WTC11 (cell line): ENCODE measurements around the gene B3GNT9. TPM values are rescaled to one million over a fixed set of nuclear protein-coding genes. Genes with fewer than 3 reads are reported as not detected.
A peak's percentile ranks its signal among the peaks of the same experiment; 100 is the strongest.

ENCODE experiments used
- ATAC-seq: fragments of 200-7000 bp; cut with Tn5 transposase; 2 replicates; pipeline ENCODE4 v1.10.0; 2021; ENCODE audit warnings: mild to moderate bottlenecking, moderate library complexity
- CTCF ChIA-PET: fragments of 300-600 bp; sonication (Branson Sonifier 250); formaldehyde crosslinking; loops from one replicate; lab custom pipeline; 2021; ENCODE audit warnings: antibody characterized with exemption; lab: Charles Lee
- POLR2A ChIA-PET: fragments of 350-600 bp; sonication (Branson Sonifier 250); formaldehyde crosslinking; loops from one replicate; lab custom pipeline; 2021; ENCODE audit warnings: antibody characterized with exemption; lab: Charles Lee
- DNase-seq: peaks from one replicate; pipeline ENCODE4 v3.0.0; 2021; ENCODE audit warnings: low spot score
- H3K27ac Mint-ChIP-seq: 2 replicates; pipeline ENCODE4 v1.8.0; 2021; ENCODE audit warnings: mixed read lengths
- H3K27me3 Mint-ChIP-seq: 2 replicates; pipeline ENCODE4 v1.8.0; 2021; ENCODE audit warnings: low read depth, mild to moderate bottlenecking, moderate library complexity, mixed read lengths
- H3K36me3 Mint-ChIP-seq: 2 replicates; pipeline ENCODE4 v1.8.0; 2021; ENCODE audit warnings: mixed read lengths
- H3K4me1 Mint-ChIP-seq: 2 replicates; pipeline ENCODE4 v1.8.0; 2022; ENCODE audit warnings: mixed read lengths
- H3K4me3 Mint-ChIP-seq: 2 replicates; pipeline ENCODE4 v1.8.0; 2021; ENCODE audit warnings: mild to moderate bottlenecking, moderate library complexity, mixed read lengths
- H3K9me3 Mint-ChIP-seq: 2 replicates; pipeline ENCODE4 v1.8.0; 2021; ENCODE audit warnings: mixed read lengths
- ATF1 ChIP-seq: sonication (generic); formaldehyde crosslinking; IDR thresholded peaks from 2 replicates; pipeline ENCODE4 v1.8.1; 2023; ENCODE audit warnings: mild to moderate bottlenecking, moderate library complexity, missing genetic modification reagents
- CBFB ChIP-seq: sonication (generic); formaldehyde crosslinking; IDR thresholded peaks from 2 replicates; pipeline ENCODE4 v1.8.1; 2022; ENCODE audit warnings: mild to moderate bottlenecking, low read depth, missing genetic modification reagents
- CDX4 ChIP-seq: fragments of 250-450 bp; sonication (Bioruptor Pico); IDR thresholded peaks from 2 replicates; pipeline ENCODE4 v1.9.0; 2021; ENCODE audit warnings: moderate library complexity, mild to moderate bottlenecking, inconsistent platforms, borderline replicate concordance
- E2F5 ChIP-seq: sonication (generic); formaldehyde crosslinking; IDR thresholded peaks from 2 replicates; pipeline ENCODE4 v1.8.1; 2022; ENCODE audit warnings: mild to moderate bottlenecking, moderate library complexity, missing genetic modification reagents
- ERG ChIP-seq: fragments of 250-450 bp; sonication (Bioruptor Pico); IDR thresholded peaks from 2 replicates; pipeline ENCODE4 v1.8.0; 2021; ENCODE audit warnings: mild to moderate bottlenecking
- FOXK1 ChIP-seq: sonication (generic); formaldehyde crosslinking; IDR thresholded peaks from 2 replicates; pipeline ENCODE4 v1.8.0; 2022; ENCODE audit warnings: mild to moderate bottlenecking, moderate library complexity, missing genetic modification reagents
- FOXP1 ChIP-seq: sonication (generic); formaldehyde crosslinking; IDR thresholded peaks from 2 replicates; pipeline ENCODE4 v1.8.0; 2022; ENCODE audit warnings: missing genetic modification reagents, mild to moderate bottlenecking, moderate library complexity, borderline replicate concordance
- HMGA2 ChIP-seq: fragments of 250-450 bp; sonication (Bioruptor Pico); IDR thresholded peaks from 2 replicates; pipeline ENCODE4 v1.4.0; 2021; ENCODE audit warnings: mild to moderate bottlenecking, moderate library complexity
- JAZF1 ChIP-seq: fragments of 250-450 bp; sonication (Bioruptor Pico); IDR thresholded peaks from 2 replicates; pipeline ENCODE4 v1.9.0; 2021; ENCODE audit warnings: moderate library complexity, mild to moderate bottlenecking, inconsistent platforms
- JUN ChIP-seq: sonication (generic); formaldehyde crosslinking; IDR thresholded peaks from 2 replicates; pipeline ENCODE4 v1.8.0; 2023; ENCODE audit warnings: mild to moderate bottlenecking, missing genetic modification reagents
- MAX ChIP-seq: sonication (generic); formaldehyde crosslinking; IDR thresholded peaks from 2 replicates; pipeline ENCODE4 v1.8.0; 2022; ENCODE audit warnings: mild to moderate bottlenecking, missing genetic modification reagents
- MLX ChIP-seq: sonication (generic); formaldehyde crosslinking; IDR thresholded peaks from 2 replicates; pipeline ENCODE4 v1.8.1; 2023; ENCODE audit warnings: mild to moderate bottlenecking, missing genetic modification reagents, moderate library complexity
- MYBL2 ChIP-seq: sonication (generic); formaldehyde crosslinking; IDR thresholded peaks from 2 replicates; pipeline ENCODE4 v1.8.1; 2023; ENCODE audit warnings: mild to moderate bottlenecking, moderate library complexity, missing genetic modification reagents
- NFE2L1 ChIP-seq: sonication (generic); formaldehyde crosslinking; IDR thresholded peaks from 2 replicates; pipeline ENCODE4 v1.8.1; 2023; ENCODE audit warnings: missing genetic modification reagents
- OVOL2 ChIP-seq: fragments of 250-450 bp; sonication (Bioruptor Pico); IDR thresholded peaks from 2 replicates; pipeline ENCODE4 v1.9.0; 2021; ENCODE audit warnings: mild to moderate bottlenecking, borderline replicate concordance
- PRRX2 ChIP-seq: fragments of 250-450 bp; sonication (Bioruptor Pico); IDR thresholded peaks from 2 replicates; pipeline ENCODE4 v1.8.0; 2021; ENCODE audit warnings: mild to moderate bottlenecking
- RELA ChIP-seq: sonication (generic); formaldehyde crosslinking; IDR thresholded peaks from 2 replicates; pipeline ENCODE4 v1.8.1; 2022; ENCODE audit warnings: missing genetic modification reagents, mild to moderate bottlenecking, borderline replicate concordance
- SP1 ChIP-seq: sonication (generic); formaldehyde crosslinking; conservative IDR thresholded peaks from 2 replicates; pipeline ENCODE4 v1.8.1; 2022; ENCODE audit warnings: missing genetic modification reagents
- TCF7 ChIP-seq: sonication (generic); formaldehyde crosslinking; IDR thresholded peaks from 2 replicates; pipeline ENCODE4 v1.8.0; 2022; ENCODE audit warnings: mild to moderate bottlenecking, low read depth, missing genetic modification reagents, moderate library complexity
- TEAD1 ChIP-seq: sonication (generic); formaldehyde crosslinking; IDR thresholded peaks from 2 replicates; pipeline ENCODE4 v1.8.0; 2022; ENCODE audit warnings: mild to moderate bottlenecking, missing genetic modification reagents
- TEAD4 ChIP-seq: sonication (generic); formaldehyde crosslinking; IDR thresholded peaks from 2 replicates; pipeline ENCODE4 v1.8.0; 2022; ENCODE audit warnings: mild to moderate bottlenecking, missing genetic modification reagents
- TP53 ChIP-seq: sonication (generic); formaldehyde crosslinking; IDR thresholded peaks from 2 replicates; pipeline ENCODE4 v1.8.1; 2023; ENCODE audit warnings: mild to moderate bottlenecking, missing genetic modification reagents
- USF1 ChIP-seq: sonication (generic); formaldehyde crosslinking; IDR thresholded peaks from 2 replicates; pipeline ENCODE4 v1.8.0; 2022; ENCODE audit warnings: mild to moderate bottlenecking, missing genetic modification reagents
- ZBTB21 ChIP-seq: sonication (generic); formaldehyde crosslinking; IDR thresholded peaks from 2 replicates; pipeline ENCODE4 v1.8.1; 2023; ENCODE audit warnings: mild to moderate bottlenecking, missing genetic modification reagents, borderline replicate concordance
- ZMAT4 ChIP-seq: fragments of 250-450 bp; sonication (Bioruptor Pico); IDR thresholded peaks from 2 replicates; pipeline ENCODE4 v1.9.0; 2021; ENCODE audit warnings: mild to moderate bottlenecking
- ZNF281 ChIP-seq: sonication (generic); formaldehyde crosslinking; IDR thresholded peaks from 2 replicates; pipeline ENCODE4 v1.8.0; 2023; ENCODE audit warnings: mild to moderate bottlenecking, missing genetic modification reagents
- ZNF423 ChIP-seq: fragments of 250-450 bp; sonication (Bioruptor Pico); IDR thresholded peaks from 2 replicates; pipeline ENCODE4 v2.1.2; 2022; ENCODE audit warnings: mild to moderate bottlenecking, moderate library complexity
- ZSCAN18 ChIP-seq: fragments of 250-450 bp; sonication (Bioruptor Pico); IDR thresholded peaks from 2 replicates; pipeline ENCODE4 v2.1.2; 2022; ENCODE audit warnings: mild to moderate bottlenecking, moderate library complexity
- total RNA-seq: library from RNA; stranded (reverse); gene quantifications from 3 replicates; pipeline ENCODE4 v1.2.3, GENCODE V29; 2021

B3GNT9 gene
- total RNA-seq, 1 experiment from 2014 or later = 6.4 TPM

- Mint-ChIP-seq H3K9me3 (no peaks in the 10 kb centered on the region), H3K36me3 (peaks cover 3% of the 10 kb centered on the region; the same call in 1 of the 2 replicates), H3K27me3 (peaks cover 54% of the 10 kb centered on the region), H3K4me3 (peak overlapping the region; percentile 65), H3K4me1 (peaks cover 22% of the 10 kb centered on the region), H3K27ac (peak overlapping the region; percentile 63; the same call in 1 of the 2 replicates)
- CTCF ChIA-PET = interaction anchor here (0.6 to 5.9 kb wide), 10 partner anchors 7 to 224 kb away, joined by 3 to 37 read pairs (median 6); partner anchors contain the start of genes B3GNT9, CES3 and NOL3
- POLR2A ChIA-PET = interaction anchor here (0.6 to 1.4 kb wide), 4 partner anchors 9 to 166 kb away, joined by 3 to 5 read pairs (median 3); partner anchors contain the start of genes FBXL8 and TRADD
- peak; percentile 85 for ATAC-seq
- DNase-seq = peak; percentile 93
- no peak for TF ChIP-seq MLX
- TF ChIP-seq TEAD4 (CRISPR knock-in tag) = no peak
- TF ChIP-seq ZSCAN18 (CRISPR knock-in tag) = no peak
- no peak for TF ChIP-seq JUN (CRISPR knock-in tag)
- TF ChIP-seq NFE2L1 (CRISPR knock-in tag) = peak; percentile 21; the same call in 1 of the 2 replicates
- no peak for TF ChIP-seq ZMAT4 (CRISPR knock-in tag)
- peak; percentile 87 for TF ChIP-seq MAX (CRISPR knock-in tag)
- no peak for TF ChIP-seq ATF1 (CRISPR knock-in tag)
- peak; percentile 84 for TF ChIP-seq SP1
- TF ChIP-seq USF1 (CRISPR knock-in tag) = no peak
- TF ChIP-seq PRRX2 = no peak
- peak; percentile 20; the same call in 1 of the 2 replicates for TF ChIP-seq ZNF281 (CRISPR knock-in tag)
- TF ChIP-seq TP53 (CRISPR knock-in tag) = peak; percentile 85
- no peak for TF ChIP-seq TCF7 (CRISPR knock-in tag)
- TF ChIP-seq ZNF423 = no peak
- peak; percentile 71; the same call in 1 of the 2 replicates for TF ChIP-seq FOXP1 (CRISPR knock-in tag)
- peak; percentile 70 for TF ChIP-seq FOXK1 (CRISPR knock-in tag)
- TF ChIP-seq E2F5 (CRISPR knock-in tag) = peak; percentile 90; the same call in 1 of the 2 replicates
- TF ChIP-seq HMGA2 (CRISPR knock-in tag) = no peak
- TF ChIP-seq OVOL2 (CRISPR knock-in tag) = no peak
- peak; percentile 69; the same call in 1 of the 2 replicates for TF ChIP-seq MYBL2 (CRISPR knock-in tag)
- TF ChIP-seq CBFB (CRISPR knock-in tag) = no peak
- TF ChIP-seq RELA (CRISPR knock-in tag) = 0 out of 2 replicates have a peak, but pooled peaks have one; percentile 82
- peak; percentile 81; the same call in 1 of the 2 replicates for TF ChIP-seq ZBTB21 (CRISPR knock-in tag)
- no peak for TF ChIP-seq CDX4 (CRISPR knock-in tag)
- TF ChIP-seq JAZF1 (CRISPR knock-in tag) = no peak
- TF ChIP-seq TEAD1 = peak; percentile 78; the same call in 1 of the 2 replicates
- no peak for TF ChIP-seq ERG (CRISPR knock-in tag)
Observed at GRCh38 chr16:67177743-67178699, 27.2 kb upstream of the B3GNT9 start.
